ENCODE data around the gene OR4S1.
"Not testable (repeated sequence)": the region's sequence is repeated elsewhere in the genome, so short reads cannot be mapped to it uniquely, and the experiment has no call there.

OR4S1 gene, protein sequence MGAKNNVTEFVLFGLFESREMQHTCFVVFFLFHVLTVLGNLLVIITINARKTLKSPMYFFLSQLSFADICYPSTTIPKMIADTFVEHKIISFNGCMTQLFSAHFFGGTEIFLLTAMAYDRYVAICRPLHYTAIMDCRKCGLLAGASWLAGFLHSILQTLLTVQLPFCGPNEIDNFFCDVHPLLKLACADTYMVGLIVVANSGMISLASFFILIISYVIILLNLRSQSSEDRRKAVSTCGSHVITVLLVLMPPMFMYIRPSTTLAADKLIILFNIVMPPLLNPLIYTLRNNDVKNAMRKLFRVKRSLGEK

DNA sequence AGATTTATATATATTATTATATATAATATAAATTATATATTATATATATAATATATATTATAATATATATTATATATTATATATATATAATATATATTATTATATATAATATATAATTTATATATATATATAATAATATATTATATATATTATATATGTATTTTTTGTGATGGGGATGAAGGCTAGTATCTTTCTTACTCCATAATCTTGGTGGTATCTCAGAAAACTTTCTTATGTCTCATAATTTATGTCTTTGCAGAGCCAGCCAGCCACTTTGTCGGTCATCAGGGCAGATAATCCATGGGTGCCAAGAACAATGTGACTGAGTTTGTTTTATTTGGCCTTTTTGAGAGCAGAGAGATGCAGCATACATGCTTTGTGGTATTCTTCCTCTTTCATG is at the start of gene OR4S1:
Gene OR4S1 (plus strand): TSS at position 301 of the 400 bp plus-strand sequence. CDS start 0 bp downstream, at position 301.
- no peak for DNase-seq

- DNase-seq = no peak
These were observed 44.4 kb upstream of the OR4S1 start for GRCh38 chr11:48261600-48261999.

GRCh38 chr11:48263423-48263911 is 42.6 kb upstream of the OR4S1 start, which contains the start of gene OR4X1:
OR4X1 (plus strand) TSS chr11:48263861; CDS start chr11:48263861, 0 bp downstream.
- no peak for DNase-seq

- DNase-seq = no peak
These were observed 35.4 kb upstream of the OR4S1 start for GRCh38 chr11:48270621-48271020.

DNA sequence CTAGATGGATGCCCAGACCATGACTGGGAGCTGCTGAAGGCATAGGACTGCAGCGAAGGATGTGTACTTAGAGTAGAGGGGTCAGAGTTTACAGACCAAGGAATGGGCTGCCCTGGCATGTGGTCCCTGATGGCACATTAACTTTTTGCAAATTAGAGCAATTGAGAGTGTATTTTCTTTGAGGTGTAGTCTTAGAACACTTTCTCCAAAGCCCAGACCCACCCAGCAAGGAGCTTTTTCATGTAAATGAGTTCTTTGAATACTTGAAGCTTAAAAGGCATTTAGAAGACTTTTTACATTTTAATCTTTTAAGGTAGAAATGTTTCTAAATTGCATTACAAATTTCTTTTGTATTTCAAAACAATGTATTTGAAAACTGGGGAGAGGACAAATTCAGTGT is 33.4 kb upstream of the OR4S1 start:
- no peak for DNase-seq

DNA sequence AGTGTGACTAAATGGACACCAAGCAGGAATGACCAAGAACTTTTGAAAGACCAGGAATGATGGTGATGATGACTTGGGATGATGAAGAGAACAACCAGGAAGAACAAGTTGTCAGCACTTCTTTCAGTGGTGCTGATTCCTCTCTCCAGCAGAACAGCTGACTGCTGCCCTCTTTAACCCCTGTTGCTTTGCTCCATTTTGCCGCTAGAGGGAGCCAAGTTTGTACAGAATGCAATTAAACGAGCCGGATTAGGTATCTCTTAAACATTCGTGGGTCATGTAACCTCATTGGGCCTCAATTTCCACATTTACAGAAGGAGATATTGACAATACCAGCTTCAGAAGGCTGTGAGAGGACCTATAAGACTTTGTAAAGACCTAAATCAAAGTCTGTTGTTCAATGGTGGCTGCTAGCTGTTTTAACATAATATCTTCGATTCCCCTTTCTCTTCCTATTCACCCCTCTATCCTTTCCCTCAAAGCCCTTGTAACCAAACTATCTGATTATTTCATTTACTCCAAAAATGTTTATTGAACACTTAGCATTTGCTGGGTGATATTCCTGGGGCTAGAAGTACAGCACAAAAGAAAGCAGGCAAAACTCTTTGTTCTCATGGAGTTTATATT is 1.9 kb downstream of the OR4S1 start:
- DNase-seq = peak; percentile 77

DNA sequence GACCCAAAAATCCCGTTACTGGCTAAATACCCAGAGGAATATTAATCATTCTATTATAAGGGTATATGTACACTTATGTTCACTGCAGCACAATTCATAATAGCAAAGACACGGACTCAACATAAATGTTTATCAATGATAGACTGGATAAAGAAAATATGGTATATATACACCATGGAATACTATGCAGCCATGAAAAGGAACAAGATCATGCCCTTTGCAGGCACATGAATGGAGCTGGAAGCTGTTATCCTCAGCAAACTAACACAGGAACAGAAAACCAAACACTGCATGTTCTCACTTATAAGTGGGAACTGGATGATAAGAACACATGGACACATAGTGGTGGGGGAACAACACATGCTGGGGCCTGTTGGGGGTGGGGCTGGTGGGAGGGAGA is 7.6 kb downstream of the OR4S1 start:
- not testable (repeated sequence) for DNase-seq

DNA sequence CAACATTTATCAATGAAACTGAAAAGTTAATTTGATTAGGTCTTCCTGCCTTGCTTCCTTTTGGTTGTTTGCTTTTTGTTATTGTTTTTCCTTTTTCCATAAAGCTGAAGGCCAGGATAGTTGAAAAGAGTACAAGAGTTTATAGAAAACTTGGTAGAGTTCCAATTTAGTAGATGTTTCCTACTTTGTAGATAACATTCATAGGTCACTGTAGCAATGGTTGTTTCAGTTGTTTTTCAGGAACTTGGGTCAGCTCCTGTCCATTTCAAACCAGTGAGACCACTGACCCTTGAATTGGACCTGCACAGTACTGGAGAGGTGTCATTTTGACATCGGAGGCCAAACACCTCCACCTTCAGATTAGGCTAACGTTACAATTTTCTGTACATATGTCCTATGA is 13.8 kb downstream of the OR4S1 start:
- DNase-seq = not testable (repeated sequence)

- DNase-seq = not testable (repeated sequence)
These were observed 18.6 kb downstream of the OR4S1 start, which contains the start of gene OR4C3 for GRCh38 chr11:48324620-48325019. OR4C3 (plus strand) TSS chr11:48324920; CDS start chr11:48325022, 102 bp downstream.

- no peak for DNase-seq
These were observed 35.4 kb downstream of the OR4S1 start for GRCh38 chr11:48341466-48341865.

- DNase-seq = not testable (repeated sequence)
These were observed 36.5 kb downstream of the OR4S1 start for GRCh38 chr11:48342505-48342904.

GRCh38 chr11:48346286-48346685 is 40.3 kb downstream of the OR4S1 start:
- DNase-seq = not testable (repeated sequence)

- DNase-seq = no peak
These were observed 48.0 kb downstream of the OR4S1 start for GRCh38 chr11:48354013-48354412.

GRCh38 chr11:48354677-48355076 is 48.7 kb downstream of the OR4S1 start:
- DNase-seq = no peak

Data from hematopoietic multipotent progenitor cell treated with erythropoietin and hydrocortisone succinate and interleukin-3 and kit ligand, for 6 days (in vitro differentiated cells).